ENCODE data around the gene TMED4. TPM values are rescaled to one million over a fixed set of nuclear protein-coding genes. Genes with fewer than 3 reads are reported as not detected.

TMED4 gene
- total RNA-seq, 1 experiment from 2014 or later = 62.4 TPM

DNA sequence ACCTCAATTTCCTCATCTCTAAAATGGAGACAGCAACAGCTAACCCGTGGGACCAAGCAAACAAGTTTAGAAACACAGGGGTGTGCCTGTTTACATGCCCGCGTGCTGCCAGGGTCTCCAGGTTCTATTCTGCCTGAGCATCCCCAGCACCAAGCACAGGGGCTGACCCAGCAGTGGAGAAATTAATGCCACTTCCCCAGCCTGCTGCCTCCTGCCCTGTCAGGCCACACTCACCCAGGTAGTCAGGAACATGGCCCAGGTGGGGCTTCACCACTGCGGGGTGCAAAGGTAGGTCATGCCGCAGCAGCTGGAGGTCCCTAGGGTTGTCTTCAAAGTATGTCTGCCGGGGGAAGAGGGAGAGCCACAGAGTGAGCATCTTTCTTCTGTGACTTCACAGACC lies 14.1 kb downstream of the TMED4 start:
- Histone ChIP-seq H4K8ac (replicated peaks; ENCODE audit: insufficient read length, low read depth, low read length) (no peak overlapping the region), H3K23ac (ENCODE audit: insufficient read length, low read depth, low read length) (no peak overlapping the region), H4K91ac (ENCODE audit: insufficient read length, low read depth, low read length) (no peak overlapping the region), H3K23me2 (ENCODE audit: insufficient read length, low read depth, low read length, poor library complexity, severe bottlenecking) (peaks cover 3% of the 10 kb centered on the region), H3K4me1 (ENCODE audit: insufficient read depth, low read length) (no peaks in the 10 kb centered on the region), H3K14ac (ENCODE audit: insufficient read depth, low read length) (no peak overlapping the region), H4K20me1 (ENCODE audit: control insufficient read depth, insufficient read depth, insufficient read length) (no peaks in the 10 kb centered on the region), H2BK5ac (ENCODE audit: insufficient read length, low read length) (no peak overlapping the region), H2BK20ac (ENCODE audit: low read depth, low read length, poor library complexity, severe bottlenecking) (no peak overlapping the region), H4K5ac (ENCODE audit: insufficient read length, low read depth, low read length) (no peak overlapping the region), H3T11ph (ENCODE audit: low read length) (no peak overlapping the region), H3K4me2 (ENCODE audit: insufficient read depth, insufficient read length, low read length) (no peak overlapping the region), H2BK120ac (ENCODE audit: low read depth, low read length, poor library complexity, severe bottlenecking) (no peak overlapping the region), H3K4ac (ENCODE audit: low read depth, low read length) (no peak overlapping the region), H3K9ac (ENCODE audit: extremely low read depth, insufficient read length, low read length) (no peak overlapping the region), H2AFZ (ENCODE audit: low read length) (no peak overlapping the region), H3K79me1 (ENCODE audit: insufficient read depth, low read depth, low read length, poor library complexity, severe bottlenecking) (no peaks in the 10 kb centered on the region), H3K27me3 (ENCODE audit: insufficient read depth, low read length) (no peaks in the 10 kb centered on the region), H2AK5ac (ENCODE audit: insufficient read length, low read length) (no peak overlapping the region), H3K56ac (ENCODE audit: insufficient read length, low read depth, low read length) (no peak overlapping the region), H2BK15ac (ENCODE audit: low read depth, low read length) (no peak overlapping the region), H3K79me2 (ENCODE audit: insufficient read depth, low read length) (peaks cover 5% of the 10 kb centered on the region; the same call in 1 of the 2 replicates), H2BK12ac (ENCODE audit: insufficient read length, low read depth, low read length) (no peak overlapping the region), H3K9me3 (ENCODE audit: control insufficient read depth, low read depth, low read length) (no peaks in the 10 kb centered on the region), H3K27ac (ENCODE audit: insufficient read length, low read depth, low read length) (no peak overlapping the region), H3K18ac (ENCODE audit: insufficient read length, low read depth, low read length) (no peak overlapping the region)
- no peak for DNase-seq
- Mint-ChIP-seq H3K9me3 (no peaks in the 10 kb centered on the region; a peak in 1 of 5 replicates), H3K4me3 (no peak overlapping the region), H3K27ac (no peak overlapping the region), H3K4me1 (peaks cover 6 to 7% of the 10 kb centered on the region in 2 experiments; a peak in 3 of 4 replicates), H3K36me3 (ENCODE audit: insufficient read depth in 1 of 3, low read depth in 3 of 3) (peaks cover 72 to 94% (median 81%) of the 10 kb centered on the region in 3 experiments), H3K27me3 (ENCODE audit: low read depth) (no peaks in the 10 kb centered on the region; the same call in 1 of the 2 replicates)
- no CpG with 5 or more reads among the region's 6 CpGs for WGBS (ENCODE audit: extremely low coverage, insufficient read length, low lambda C conversion rate)
- TF ChIP-seq, protein P1, sequence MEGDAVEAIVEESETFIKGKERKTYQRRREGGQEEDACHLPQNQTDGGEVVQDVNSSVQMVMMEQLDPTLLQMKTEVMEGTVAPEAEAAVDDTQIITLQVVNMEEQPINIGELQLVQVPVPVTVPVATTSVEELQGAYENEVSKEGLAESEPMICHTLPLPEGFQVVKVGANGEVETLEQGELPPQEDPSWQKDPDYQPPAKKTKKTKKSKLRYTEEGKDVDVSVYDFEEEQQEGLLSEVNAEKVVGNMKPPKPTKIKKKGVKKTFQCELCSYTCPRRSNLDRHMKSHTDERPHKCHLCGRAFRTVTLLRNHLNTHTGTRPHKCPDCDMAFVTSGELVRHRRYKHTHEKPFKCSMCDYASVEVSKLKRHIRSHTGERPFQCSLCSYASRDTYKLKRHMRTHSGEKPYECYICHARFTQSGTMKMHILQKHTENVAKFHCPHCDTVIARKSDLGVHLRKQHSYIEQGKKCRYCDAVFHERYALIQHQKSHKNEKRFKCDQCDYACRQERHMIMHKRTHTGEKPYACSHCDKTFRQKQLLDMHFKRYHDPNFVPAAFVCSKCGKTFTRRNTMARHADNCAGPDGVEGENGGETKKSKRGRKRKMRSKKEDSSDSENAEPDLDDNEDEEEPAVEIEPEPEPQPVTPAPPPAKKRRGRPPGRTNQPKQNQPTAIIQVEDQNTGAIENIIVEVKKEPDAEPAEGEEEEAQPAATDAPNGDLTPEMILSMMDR (conservative IDR thresholded peaks at IDR 0.05) = no peak
